RWPE2 (cell line): ENCODE results near the gene ADAMTS9.
"Not testable (repeated sequence)": the region's sequence is repeated elsewhere in the genome, so short reads cannot be mapped to it uniquely, and the experiment has no call there.

Experiments used
- ATAC-seq: fragments of 200-7000 bp; cut with Tn5 transposase; 3 replicates; pipeline ENCODE4 v1.9.1; 2021; ENCODE audit warnings: low read depth
- DNase-seq: peaks from one replicate; pipeline ENCODE4 v3.0.0-alpha.2; 2020; ENCODE audit warnings: low spot score
- H3K27ac ChIP-seq: fragments of 450-650 bp; 2 replicates; pipeline ENCODE4 v1.5.1; 2017; ENCODE audit warnings: mild to moderate bottlenecking; ENCODE audit not compliant: poor library complexity, severe bottlenecking
- H3K27me3 ChIP-seq: fragments of 250-450 bp; sonication (Bioruptor Pico); 2 replicates; pipeline ENCODE4 v1.5.1; 2021; ENCODE audit warnings: mild to moderate bottlenecking, moderate library complexity; ENCODE audit not compliant: insufficient read depth, poor library complexity, severe bottlenecking
- H3K36me3 ChIP-seq: fragments of 250-450 bp; sonication (Bioruptor Pico); 2 replicates; pipeline ENCODE4 v1.5.1; 2020; ENCODE audit warnings: low read depth, mild to moderate bottlenecking, moderate library complexity
- H3K4me1 ChIP-seq: fragments of 250-450 bp; sonication (Bioruptor Pico); 2 replicates; pipeline ENCODE4 v1.5.1; 2021; ENCODE audit warnings: mild to moderate bottlenecking, moderate library complexity; ENCODE audit not compliant: insufficient read depth, poor library complexity, severe bottlenecking
- H3K4me3 ChIP-seq: fragments of 250-450 bp; sonication (Bioruptor Pico); 2 replicates; pipeline ENCODE4 v1.5.1; 2021; ENCODE audit warnings: mild to moderate bottlenecking, moderate library complexity; ENCODE audit not compliant: severe bottlenecking
- H3K9me3 ChIP-seq: fragments of 250-450 bp; sonication (Bioruptor Pico); 2 replicates; pipeline ENCODE4 v1.5.1; 2021; ENCODE audit warnings: mild to moderate bottlenecking, moderate library complexity; ENCODE audit not compliant: severe bottlenecking
- TF ChIP-seq, protein P1 (sequence below): fragments of 450-650 bp; IDR thresholded peaks from one replicate; pipeline ENCODE4 v1.5.1; 2017; ENCODE audit warnings: mild to moderate bottlenecking, moderate library complexity; ENCODE audit not compliant: poor library complexity, severe bottlenecking

The ADAMTS9 gene

DNA sequence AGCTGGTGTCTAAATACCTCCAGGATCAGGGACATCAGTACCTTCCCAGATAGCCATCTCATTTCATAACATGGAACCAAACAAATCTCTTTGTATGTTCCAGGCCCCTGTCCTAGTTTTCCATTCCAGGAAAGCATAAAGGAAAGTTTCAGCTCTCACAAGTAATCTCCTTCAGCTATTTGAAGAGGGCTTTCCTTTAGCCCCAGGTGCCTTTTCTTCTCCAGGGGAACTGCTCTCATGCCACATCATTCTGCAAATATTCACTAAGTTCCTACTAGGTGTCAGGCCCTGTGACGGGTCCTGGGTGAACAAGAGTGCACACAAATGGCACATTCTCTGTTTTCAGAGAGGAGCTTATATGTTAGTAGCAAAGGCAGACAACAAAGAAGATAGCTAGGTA lies 136.1 kb downstream of the ADAMTS9 start:
- TF ChIP-seq, protein P1, sequence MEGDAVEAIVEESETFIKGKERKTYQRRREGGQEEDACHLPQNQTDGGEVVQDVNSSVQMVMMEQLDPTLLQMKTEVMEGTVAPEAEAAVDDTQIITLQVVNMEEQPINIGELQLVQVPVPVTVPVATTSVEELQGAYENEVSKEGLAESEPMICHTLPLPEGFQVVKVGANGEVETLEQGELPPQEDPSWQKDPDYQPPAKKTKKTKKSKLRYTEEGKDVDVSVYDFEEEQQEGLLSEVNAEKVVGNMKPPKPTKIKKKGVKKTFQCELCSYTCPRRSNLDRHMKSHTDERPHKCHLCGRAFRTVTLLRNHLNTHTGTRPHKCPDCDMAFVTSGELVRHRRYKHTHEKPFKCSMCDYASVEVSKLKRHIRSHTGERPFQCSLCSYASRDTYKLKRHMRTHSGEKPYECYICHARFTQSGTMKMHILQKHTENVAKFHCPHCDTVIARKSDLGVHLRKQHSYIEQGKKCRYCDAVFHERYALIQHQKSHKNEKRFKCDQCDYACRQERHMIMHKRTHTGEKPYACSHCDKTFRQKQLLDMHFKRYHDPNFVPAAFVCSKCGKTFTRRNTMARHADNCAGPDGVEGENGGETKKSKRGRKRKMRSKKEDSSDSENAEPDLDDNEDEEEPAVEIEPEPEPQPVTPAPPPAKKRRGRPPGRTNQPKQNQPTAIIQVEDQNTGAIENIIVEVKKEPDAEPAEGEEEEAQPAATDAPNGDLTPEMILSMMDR: no peak
- ATAC-seq: no peak
- H3K27me3 ChIP-seq: peaks cover 8% of the 10 kb centered on the region
- no peak for DNase-seq
- H3K4me1 ChIP-seq: no peaks in the 10 kb centered on the region
- H3K4me3 ChIP-seq: no peak overlapping the region
- no peaks in the 10 kb centered on the region for H3K9me3 ChIP-seq
- H3K27ac ChIP-seq: no peak overlapping the region
- no peaks in the 10 kb centered on the region for H3K36me3 ChIP-seq

DNA sequence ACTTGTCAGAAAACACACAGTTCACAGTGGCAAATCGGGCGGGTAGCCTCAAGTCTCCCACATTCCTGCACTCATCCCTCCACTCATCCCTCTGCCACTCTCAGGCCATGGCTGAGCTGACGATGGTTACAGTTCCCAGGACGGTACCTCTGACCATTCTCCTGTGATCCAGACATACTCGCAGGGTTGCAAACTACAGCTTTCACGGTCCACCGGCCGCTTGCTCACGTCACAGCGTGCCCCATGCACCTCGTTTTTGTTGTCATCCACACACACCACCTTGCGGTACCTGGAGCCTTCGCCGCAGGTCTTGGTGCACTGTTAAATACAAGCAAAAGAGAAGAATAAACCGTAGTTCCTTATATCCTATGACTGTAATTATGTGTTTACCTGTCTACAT lies 137.1 kb downstream of the ADAMTS9 start:
- Histone ChIP-seq H3K27ac (no peak overlapping the region), H3K4me3 (no peak overlapping the region), H3K27me3 (peaks cover 8% of the 10 kb centered on the region), H3K4me1 (no peaks in the 10 kb centered on the region), H3K36me3 (no peaks in the 10 kb centered on the region), H3K9me3 (no peaks in the 10 kb centered on the region)
- ATAC-seq: no peak
- no peak for DNase-seq
- TF ChIP-seq, protein P1: no peak

DNA sequence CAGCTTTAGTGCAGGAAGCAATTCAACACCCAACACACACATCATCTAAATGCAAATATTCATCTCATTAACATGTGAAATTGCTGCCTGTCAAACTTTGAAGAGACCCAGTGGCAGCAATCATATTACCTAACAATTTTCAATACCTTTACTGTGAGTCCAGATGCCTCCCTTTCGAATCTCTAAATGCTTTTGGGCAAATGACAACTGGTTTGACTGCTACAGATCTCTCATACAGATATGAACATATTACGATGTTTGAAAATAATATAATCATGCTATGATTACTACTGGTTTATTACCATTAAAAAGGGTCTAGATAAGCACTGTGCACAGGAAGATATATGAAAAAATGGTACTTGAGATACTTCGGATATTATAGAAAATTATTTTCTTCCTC lies 137.9 kb downstream of the ADAMTS9 start:
- Histone ChIP-seq H3K36me3 (no peaks in the 10 kb centered on the region), H3K4me3 (no peak overlapping the region), H3K4me1 (no peaks in the 10 kb centered on the region), H3K9me3 (no peaks in the 10 kb centered on the region), H3K27me3 (peaks cover 8% of the 10 kb centered on the region), H3K27ac (no peak overlapping the region)
- TF ChIP-seq, protein P1: no peak
- no peak for ATAC-seq
- DNase-seq: no peak

DNA sequence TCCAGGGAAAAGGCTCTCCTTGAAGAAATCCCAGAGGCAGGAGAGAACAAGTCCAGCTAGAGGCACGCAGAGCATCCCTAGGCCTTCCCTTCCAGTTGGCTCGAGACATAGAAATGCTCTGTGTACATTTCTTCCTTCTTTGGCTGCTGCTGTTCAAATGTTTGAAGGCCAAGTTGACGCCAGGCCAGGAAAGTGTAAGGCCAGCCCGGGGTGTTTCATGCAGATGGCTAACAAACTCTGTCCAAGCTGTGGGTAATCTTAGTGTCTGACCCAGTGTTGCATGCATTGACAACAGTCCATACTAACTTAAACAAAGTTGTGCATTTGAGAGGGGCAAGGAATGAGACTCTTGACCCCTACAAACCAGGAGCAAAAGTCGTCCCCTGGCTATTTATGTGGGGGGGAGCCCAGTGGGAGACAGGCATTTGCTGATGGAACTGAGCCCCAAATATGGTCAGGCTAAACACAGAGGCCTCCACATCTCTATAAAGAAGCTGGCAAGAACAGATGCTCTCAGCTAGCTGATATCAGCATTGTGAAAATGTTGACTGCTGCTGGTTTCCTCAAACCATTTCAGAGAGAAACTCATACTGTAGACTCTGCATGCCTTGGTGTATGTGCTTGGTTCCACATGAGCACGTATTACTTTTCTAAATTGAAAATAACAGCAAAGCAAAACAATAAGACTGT lies 139.5 kb downstream of the ADAMTS9 start:
- no peaks in the 10 kb centered on the region for H3K36me3 ChIP-seq
- no peaks in the 10 kb centered on the region for H3K9me3 ChIP-seq
- no peak overlapping the region for H3K27ac ChIP-seq
- no peaks in the 10 kb centered on the region for H3K27me3 ChIP-seq
- no peak for DNase-seq
- TF ChIP-seq, protein P1: no peak
- H3K4me1 ChIP-seq: no peaks in the 10 kb centered on the region
- H3K4me3 ChIP-seq: no peak overlapping the region
- no peak for ATAC-seq

DNA sequence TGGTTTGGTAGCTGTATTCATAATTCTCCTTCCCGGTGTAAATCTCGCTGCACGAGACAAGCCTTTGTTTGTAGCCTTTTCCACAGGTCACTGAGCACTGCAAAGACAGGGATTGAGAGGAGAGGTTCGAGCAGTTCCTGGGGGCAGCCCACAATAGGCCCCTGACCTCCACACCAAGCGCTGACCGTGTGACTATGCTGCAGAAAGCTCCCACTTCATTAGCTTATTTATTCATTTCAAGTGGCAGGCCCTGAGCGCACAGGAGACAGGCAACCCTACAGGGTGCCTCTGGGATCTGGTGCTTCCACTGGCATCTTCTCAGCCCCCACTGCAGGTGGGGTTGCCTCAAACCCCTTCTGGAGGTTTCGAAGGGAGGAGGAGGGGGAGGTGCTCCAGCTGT lies 140.9 kb downstream of the ADAMTS9 start:
- no peaks in the 10 kb centered on the region for H3K36me3 ChIP-seq
- no peak overlapping the region for H3K27ac ChIP-seq
- TF ChIP-seq, protein P1: no peak

DNA sequence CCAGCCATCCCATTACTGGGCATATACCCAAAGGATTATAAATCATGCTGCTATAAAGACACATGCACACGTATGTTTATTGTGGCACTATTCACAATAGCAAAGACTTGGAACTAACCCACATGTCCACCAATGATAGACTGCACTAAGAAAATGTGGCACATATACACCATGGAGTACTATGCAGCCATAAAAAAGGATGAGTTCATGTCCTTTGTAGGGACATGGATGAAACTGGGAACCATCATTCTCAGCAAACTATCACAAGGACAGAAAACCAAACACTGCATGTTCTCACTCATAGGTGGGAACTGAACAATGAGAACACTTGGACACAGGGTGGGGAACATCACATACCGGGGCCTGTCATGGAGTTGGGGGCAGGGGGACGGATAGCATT lies 142.6 kb downstream of the ADAMTS9 start:
- not testable (repeated sequence) for H3K27ac ChIP-seq, H3K27me3 ChIP-seq, H3K4me1 ChIP-seq, H3K9me3 ChIP-seq, ATAC-seq, H3K4me3 ChIP-seq, H3K36me3 ChIP-seq, DNase-seq

More for the DNA sequence above, 140.9 kb downstream of the ADAMTS9 start:
- ATAC-seq (no peak), DNase-seq (no peak)
- Histone ChIP-seq H3K4me1 (no peaks in the 10 kb centered on the region), H3K9me3 (no peaks in the 10 kb centered on the region), H3K27me3 (no peaks in the 10 kb centered on the region), H3K4me3 (no peak overlapping the region)
